ENCODE measurements around the gene LGR6.

DNA sequence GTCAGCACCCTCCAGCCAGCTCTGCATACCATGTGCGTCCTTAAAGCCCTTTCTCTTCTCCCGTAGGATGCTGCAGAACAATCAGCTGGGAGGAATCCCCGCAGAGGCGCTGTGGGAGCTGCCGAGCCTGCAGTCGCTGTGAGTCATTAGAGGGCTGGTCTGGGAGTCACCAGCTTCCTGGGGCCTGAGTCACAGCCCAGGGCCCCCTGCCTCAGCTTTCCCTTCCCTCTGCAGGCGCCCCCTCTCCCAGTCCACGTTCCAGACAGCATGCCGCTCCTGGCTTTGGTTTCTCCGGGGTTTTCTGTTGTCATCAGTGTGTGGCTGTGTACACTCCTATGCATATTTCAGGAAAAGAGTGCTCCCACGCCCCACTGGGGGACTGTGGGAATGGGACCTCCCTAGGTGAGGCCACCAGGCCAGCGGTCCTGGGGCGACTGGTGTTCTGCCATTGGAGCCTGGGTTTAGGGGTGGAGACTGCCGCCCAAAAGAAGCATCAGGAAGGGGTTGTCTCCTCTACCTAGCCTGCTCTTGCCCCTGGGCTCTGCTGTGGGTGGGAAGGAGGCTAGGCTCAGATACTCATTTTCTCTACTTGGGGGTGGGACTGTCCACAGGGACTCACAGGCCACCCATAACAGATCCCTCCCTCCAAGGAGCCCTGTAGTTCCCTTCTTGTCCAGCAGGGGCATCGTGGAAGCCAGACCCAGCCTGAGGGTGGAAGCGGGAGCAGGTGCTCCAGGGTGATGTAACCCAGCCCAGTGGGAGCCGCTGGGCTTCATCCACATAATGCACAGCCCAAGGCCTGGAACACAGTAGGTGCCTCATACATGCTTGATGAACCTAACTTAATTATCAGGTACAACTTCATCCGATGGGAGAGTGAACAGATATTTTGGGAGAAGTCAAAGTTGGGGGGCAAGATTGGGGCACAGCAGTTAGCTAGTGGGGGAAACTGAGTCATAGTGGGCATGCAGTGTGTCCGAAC lies 42.5 kb downstream of the LGR6 start:
- TF ChIP-seq, protein P1, sequence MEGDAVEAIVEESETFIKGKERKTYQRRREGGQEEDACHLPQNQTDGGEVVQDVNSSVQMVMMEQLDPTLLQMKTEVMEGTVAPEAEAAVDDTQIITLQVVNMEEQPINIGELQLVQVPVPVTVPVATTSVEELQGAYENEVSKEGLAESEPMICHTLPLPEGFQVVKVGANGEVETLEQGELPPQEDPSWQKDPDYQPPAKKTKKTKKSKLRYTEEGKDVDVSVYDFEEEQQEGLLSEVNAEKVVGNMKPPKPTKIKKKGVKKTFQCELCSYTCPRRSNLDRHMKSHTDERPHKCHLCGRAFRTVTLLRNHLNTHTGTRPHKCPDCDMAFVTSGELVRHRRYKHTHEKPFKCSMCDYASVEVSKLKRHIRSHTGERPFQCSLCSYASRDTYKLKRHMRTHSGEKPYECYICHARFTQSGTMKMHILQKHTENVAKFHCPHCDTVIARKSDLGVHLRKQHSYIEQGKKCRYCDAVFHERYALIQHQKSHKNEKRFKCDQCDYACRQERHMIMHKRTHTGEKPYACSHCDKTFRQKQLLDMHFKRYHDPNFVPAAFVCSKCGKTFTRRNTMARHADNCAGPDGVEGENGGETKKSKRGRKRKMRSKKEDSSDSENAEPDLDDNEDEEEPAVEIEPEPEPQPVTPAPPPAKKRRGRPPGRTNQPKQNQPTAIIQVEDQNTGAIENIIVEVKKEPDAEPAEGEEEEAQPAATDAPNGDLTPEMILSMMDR (IDR thresholded peaks at IDR 0.05; ENCODE audit: low read depth, low read length), result peak; percentile 77
- TF ChIP-seq POLR2A (IDR thresholded peaks at IDR 0.05; ENCODE audit: extremely low read depth, insufficient read length), result no peak

Measured in NB4 (cell line).